ENCODE measurements around the gene PARP1.

Gene PARP1

GRCh38 chr1:226371866-226372490 is 35.9 kb downstream of the PARP1 start:
- Histone ChIP-seq H3K9me3 (ENCODE audit: control insufficient read depth, low read length) (no peaks in the 10 kb centered on the region), H4K8ac (ENCODE audit: low read length) (no peak overlapping the region), H3K9ac (ENCODE audit: low read length) (no peak overlapping the region), H3K18ac (ENCODE audit: low read depth in 1 of 2, low read length in 2 of 2) (no peak overlapping the region), H3K4me1 (ENCODE audit: control insufficient read depth, insufficient read depth, low read depth, low read length) (peaks cover 22% of the 10 kb centered on the region), H2BK15ac (ENCODE audit: low read depth, poor library complexity, severe bottlenecking) (no peak overlapping the region), H3K36me3 (ENCODE audit: control insufficient read depth in 1 of 2, insufficient read depth in 2 of 2, low read depth in 1 of 2, low read length in 2 of 2) (peaks cover 57 to 87% of the 10 kb centered on the region in 2 experiments), H2AK5ac (ENCODE audit: low read length, severe bottlenecking) (no peak overlapping the region), H2BK5ac (ENCODE audit: low read depth, low read length, poor library complexity, severe bottlenecking) (no peak overlapping the region), H2AFZ (ENCODE audit: low read depth, low read length) (no peak overlapping the region), H2BK12ac (ENCODE audit: low read length in 2 of 2) (no peak overlapping the region), H3K27me3 (ENCODE audit: control insufficient read depth in 1 of 2, insufficient read depth in 1 of 2, low read length in 2 of 2) (no peaks in the 10 kb centered on the region), H3K4ac (ENCODE audit: low read depth in 1 of 2, low read length in 2 of 2) (no peak overlapping the region), H3K23ac (ENCODE audit: low read length in 2 of 2) (no peak overlapping the region), H3K14ac (ENCODE audit: low read length in 2 of 2) (no peak overlapping the region), H3K4me3 (ENCODE audit: insufficient read depth in 1 of 2, low read depth in 1 of 2, low read length in 2 of 2) (no peak overlapping the region), H4K91ac (ENCODE audit: low read length) (no peak overlapping the region), H3K4me2 (ENCODE audit: low read length, poor library complexity, severe bottlenecking) (no peak overlapping the region), H2BK120ac (ENCODE audit: low read depth, low read length) (no peak overlapping the region), H3K27ac (ENCODE audit: low read length, poor library complexity, severe bottlenecking) (no peak overlapping the region), H3K79me1 (replicated peaks; ENCODE audit: low read length, poor library complexity, severe bottlenecking) (peaks cover 26% of the 10 kb centered on the region)
- no peak for DNase-seq
- 96% methylated on average over 11 of the region's 11 CpGs for WGBS

GRCh38 chr1:226371027-226371694 is 36.7 kb downstream of the PARP1 start:
- WGBS = over 99% methylated on average over 4 of the region's 6 CpGs
- Histone ChIP-seq H2BK5ac (ENCODE audit: low read depth, low read length, poor library complexity, severe bottlenecking) (no peak overlapping the region), H3K18ac (ENCODE audit: low read depth in 1 of 2, low read length in 2 of 2) (no peak overlapping the region), H2BK15ac (ENCODE audit: low read depth, poor library complexity, severe bottlenecking) (no peak overlapping the region), H2AK5ac (ENCODE audit: low read length, severe bottlenecking) (no peak overlapping the region), H4K8ac (ENCODE audit: low read length) (no peak overlapping the region), H2BK12ac (ENCODE audit: low read length in 2 of 2) (no peak overlapping the region), H3K36me3 (ENCODE audit: control insufficient read depth in 1 of 2, insufficient read depth in 2 of 2, low read depth in 1 of 2, low read length in 2 of 2) (peaks cover 60 to 87% of the 10 kb centered on the region in 2 experiments), H3K79me1 (replicated peaks; ENCODE audit: low read length, poor library complexity, severe bottlenecking) (peaks cover 26% of the 10 kb centered on the region), H2BK120ac (ENCODE audit: low read depth, low read length) (no peak overlapping the region), H3K27me3 (ENCODE audit: control insufficient read depth in 1 of 2, insufficient read depth in 1 of 2, low read length in 2 of 2) (no peaks in the 10 kb centered on the region), H3K23ac (ENCODE audit: low read length in 2 of 2) (no peak overlapping the region), H3K9ac (ENCODE audit: low read length) (no peak overlapping the region), H3K9me3 (ENCODE audit: control insufficient read depth, low read length) (no peaks in the 10 kb centered on the region), H3K4me1 (ENCODE audit: control insufficient read depth, insufficient read depth, low read depth, low read length) (peaks cover 24% of the 10 kb centered on the region), H3K4me3 (ENCODE audit: insufficient read depth in 1 of 2, low read depth in 1 of 2, low read length in 2 of 2) (no peak overlapping the region), H4K91ac (ENCODE audit: low read length) (no peak overlapping the region), H3K4me2 (ENCODE audit: low read length, poor library complexity, severe bottlenecking) (no peak overlapping the region), H3K14ac (ENCODE audit: low read length in 2 of 2) (no peak overlapping the region), H2AFZ (ENCODE audit: low read depth, low read length) (no peak overlapping the region), H3K27ac (ENCODE audit: low read length, poor library complexity, severe bottlenecking) (no peak overlapping the region), H3K4ac (ENCODE audit: low read depth in 1 of 2, low read length in 2 of 2) (no peak overlapping the region)
- no peak for DNase-seq

- Histone ChIP-seq H3K4me3 (ENCODE audit: insufficient read depth in 1 of 2, low read depth in 1 of 2, low read length in 2 of 2) (no peak overlapping the region), H2BK12ac (ENCODE audit: low read length in 2 of 2) (no peak overlapping the region), H3K4me2 (ENCODE audit: low read length, poor library complexity, severe bottlenecking) (no peak overlapping the region), H2AK5ac (ENCODE audit: low read length, severe bottlenecking) (no peak overlapping the region), H3K18ac (ENCODE audit: low read depth in 1 of 2, low read length in 2 of 2) (no peak overlapping the region), H2AFZ (ENCODE audit: low read depth, low read length) (no peak overlapping the region), H3K36me3 (ENCODE audit: control insufficient read depth in 1 of 2, insufficient read depth in 2 of 2, low read depth in 1 of 2, low read length in 2 of 2) (peaks cover 60 to 87% of the 10 kb centered on the region in 2 experiments), H4K91ac (ENCODE audit: low read length) (no peak overlapping the region), H3K79me1 (replicated peaks; ENCODE audit: low read length, poor library complexity, severe bottlenecking) (peaks cover 26% of the 10 kb centered on the region), H3K27ac (ENCODE audit: low read length, poor library complexity, severe bottlenecking) (no peak overlapping the region), H3K9me3 (ENCODE audit: control insufficient read depth, low read length) (no peaks in the 10 kb centered on the region), H3K4me1 (ENCODE audit: control insufficient read depth, insufficient read depth, low read depth, low read length) (peaks cover 26% of the 10 kb centered on the region), H2BK120ac (ENCODE audit: low read depth, low read length) (no peak overlapping the region), H3K14ac (ENCODE audit: low read length in 2 of 2) (no peak overlapping the region), H3K27me3 (ENCODE audit: control insufficient read depth in 1 of 2, insufficient read depth in 1 of 2, low read length in 2 of 2) (no peaks in the 10 kb centered on the region), H2BK5ac (ENCODE audit: low read depth, low read length, poor library complexity, severe bottlenecking) (no peak overlapping the region), H2BK15ac (ENCODE audit: low read depth, poor library complexity, severe bottlenecking) (no peak overlapping the region), H3K9ac (ENCODE audit: low read length) (no peak overlapping the region), H4K8ac (ENCODE audit: low read length) (no peak overlapping the region), H3K4ac (ENCODE audit: low read depth in 1 of 2, low read length in 2 of 2) (no peak overlapping the region), H3K23ac (ENCODE audit: low read length in 2 of 2) (no peak overlapping the region)
- WGBS = 96% methylated on average over 13 of the region's 13 CpGs
- DNase-seq = no peak
These were observed 37.6 kb downstream of the PARP1 start for GRCh38 chr1:226370144-226370923.

- Histone ChIP-seq H3K27me3 (ENCODE audit: control insufficient read depth in 1 of 2, insufficient read depth in 1 of 2, low read length in 2 of 2) (no peaks in the 10 kb centered on the region), H2BK12ac (ENCODE audit: low read length in 2 of 2) (no peak overlapping the region), H3K4me3 (ENCODE audit: insufficient read depth in 1 of 2, low read depth in 1 of 2, low read length in 2 of 2) (no peak overlapping the region), H3K9me3 (ENCODE audit: control insufficient read depth, low read length) (no peaks in the 10 kb centered on the region), H3K23ac (ENCODE audit: low read length in 2 of 2) (no peak overlapping the region), H3K36me3 (ENCODE audit: control insufficient read depth in 1 of 2, insufficient read depth in 2 of 2, low read depth in 1 of 2, low read length in 2 of 2) (peaks cover 60 to 87% of the 10 kb centered on the region in 2 experiments), H3K27ac (ENCODE audit: low read length, poor library complexity, severe bottlenecking) (no peak overlapping the region), H2AK5ac (ENCODE audit: low read length, severe bottlenecking) (no peak overlapping the region), H3K9ac (ENCODE audit: low read length) (no peak overlapping the region), H4K8ac (ENCODE audit: low read length) (no peak overlapping the region), H3K79me1 (replicated peaks; ENCODE audit: low read length, poor library complexity, severe bottlenecking) (peaks cover 26% of the 10 kb centered on the region), H3K4me1 (ENCODE audit: control insufficient read depth, insufficient read depth, low read depth, low read length) (peaks cover 26% of the 10 kb centered on the region), H4K91ac (ENCODE audit: low read length) (no peak overlapping the region), H2BK15ac (ENCODE audit: low read depth, poor library complexity, severe bottlenecking) (no peak overlapping the region), H2BK120ac (ENCODE audit: low read depth, low read length) (no peak overlapping the region), H3K4ac (ENCODE audit: low read depth in 1 of 2, low read length in 2 of 2) (no peak overlapping the region), H2BK5ac (ENCODE audit: low read depth, low read length, poor library complexity, severe bottlenecking) (no peak overlapping the region), H2AFZ (ENCODE audit: low read depth, low read length) (no peak overlapping the region), H3K14ac (ENCODE audit: low read length in 2 of 2) (no peak overlapping the region), H3K18ac (ENCODE audit: low read depth in 1 of 2, low read length in 2 of 2) (no peak overlapping the region), H3K4me2 (ENCODE audit: low read length, poor library complexity, severe bottlenecking) (no peak overlapping the region)
- 93% methylated on average over 4 of the region's 6 CpGs for WGBS
- DNase-seq = no peak
These were observed 38.8 kb downstream of the PARP1 start for GRCh38 chr1:226369110-226369509.

All from mesenchymal stem cell (in vitro differentiated cells and primary cell).